Left ventricle myocardium superior (tissue), 1 donor: ENCODE measurements around the gene RPS29. TPM values are rescaled to one million over a fixed set of nuclear protein-coding genes. Genes with fewer than 3 reads are reported as not detected.

Source experiments
- ATAC-seq: fragments of 200-7000 bp; cut with Tn5 transposase; one replicate; pipeline ENCODE4 v1.9.1; 2020; ENCODE audit warnings: mild to moderate bottlenecking, moderate library complexity
- DNase-seq: peaks from one replicate; pipeline ENCODE4 v3.0.0-alpha.2; 2020
- intact Hi-C: fragments of 100-400 bp; cut with micrococcal nuclease; formaldehyde crosslinking; loops from one replicate; pipeline ENCODE4 v1.11.0; 2022
- total RNA-seq: library from RNA; stranded (reverse); fragmentation: NEBNext Ultra II Directional; extraction: Animal tissue kit (Norgen Biotek cat#: 25700); gene quantifications from one replicate; pipeline ENCODE4 v1.2.1, GENCODE V29; 2021
- donor health status: DM: no; HTN: yes; CAD: no; lungs with severe emphysema.

The RPS29 gene
- total RNA-seq, 1 donor from 2014 or later = 791 TPM

- no peak for DNase-seq
- ATAC-seq = no peak
- intact Hi-C loops = no loop called here
These were observed 26.0 kb downstream of the RPS29 start for GRCh38 chr14:49559979-49560768.

- no peak for ATAC-seq
- intact Hi-C loops = no loop called here
- no peak for DNase-seq
These were observed 32.3 kb downstream of the RPS29 start for GRCh38 chr14:49553892-49554291.

- ATAC-seq = no peak
- no peak for DNase-seq
- intact Hi-C loops = no loop called here
These were observed 33.1 kb downstream of the RPS29 start for GRCh38 chr14:49553106-49553505.

- no peak for ATAC-seq
- intact Hi-C loops = no loop called here
These were observed 34.6 kb downstream of the RPS29 start for GRCh38 chr14:49551569-49551968.

GRCh38 chr14:49550286-49551184 is 35.6 kb downstream of the RPS29 start:
- intact Hi-C loops = no loop called here
- ATAC-seq (no peak), DNase-seq (no peak)

More at GRCh38 chr14:49551569-49551968, 34.6 kb downstream of the RPS29 start:
- no peak for DNase-seq

- intact Hi-C loops = no loop called here
- no peak for ATAC-seq
These were observed 36.3 kb downstream of the RPS29 start for GRCh38 chr14:49549881-49550280.

GRCh38 chr14:49549446-49549845 is 36.7 kb downstream of the RPS29 start:
- no peak for ATAC-seq
- no peak for DNase-seq
- intact Hi-C loops = no loop called here

More at GRCh38 chr14:49549881-49550280, 36.3 kb downstream of the RPS29 start:
- DNase-seq = no peak

- ATAC-seq = no peak
- no peak for DNase-seq
- intact Hi-C loops = no loop called here
These were observed 39.4 kb downstream of the RPS29 start for GRCh38 chr14:49546766-49547165.

GRCh38 chr14:49545716-49546115 is 40.5 kb downstream of the RPS29 start:
- intact Hi-C loops = no loop called here
- ATAC-seq (no peak), DNase-seq (no peak)

- intact Hi-C loops = no loop called here
- ATAC-seq = no peak
- DNase-seq = no peak
These were observed 41.1 kb downstream of the RPS29 start for GRCh38 chr14:49545071-49545470.

- ATAC-seq = no peak
- intact Hi-C loops = no loop called here
- DNase-seq = no peak
These were observed 45.1 kb downstream of the RPS29 start for GRCh38 chr14:49541049-49541448.

- intact Hi-C loops = no loop called here
- no peak for DNase-seq
- ATAC-seq = no peak
These were observed 47.3 kb downstream of the RPS29 start for GRCh38 chr14:49538852-49539251.

Other genes with a start within 250 kb of the RPS29 start
- gene LRR1, start 12.6 kb upstream of the RPS29 start, total RNA-seq = 5.8 TPM
- gene RPL36AL, start 34.2 kb upstream of the RPS29 start, total RNA-seq = 149 TPM
- 9.6 TPM for gene MGAT2, start 34.4 kb upstream of the RPS29 start, total RNA-seq
- 6.8 TPM for gene DNAAF2, start 48.9 kb upstream of the RPS29 start, total RNA-seq
- 0.40 TPM for gene POLE2, start 101.8 kb upstream of the RPS29 start, total RNA-seq
- 6.0 TPM for gene KLHDC1, start 106.7 kb upstream of the RPS29 start, total RNA-seq
- gene KLHDC2, start 181.8 kb upstream of the RPS29 start, total RNA-seq = 85.5 TPM